Thyroid gland (tissue), 4 donors: ENCODE data around the gene HK2. TPM values are rescaled to one million over a fixed set of nuclear protein-coding genes. Genes with fewer than 3 reads are reported as not detected.

Experiments
- DNase-seq, 2 donors: peaks; one replicate each; pipeline ENCODE4 v3.0.0-alpha.2; 2019
- H3K27ac ChIP-seq, 3 donors: fragments of 200-600 bp; sonication (generic); 1 replicate in 2 of 3; 2 replicates in 1 of 3; pipeline ENCODE4 v1.5.1; 2016 to 2019; ENCODE audit warnings: mild to moderate bottlenecking in 1 of 3, moderate library complexity in 1 of 3
- H3K27me3 ChIP-seq: fragments of 200-600 bp; sonication (generic); one replicate; pipeline ENCODE4 v1.5.1; 2019
- H3K36me3 ChIP-seq, 2 donors: fragments of 200-600 bp; sonication (generic); one replicate each; pipeline ENCODE4 v1.5.1; 2016 to 2019
- H3K4me1 ChIP-seq, 2 donors: fragments of 200-600 bp; sonication (generic); one replicate each; pipeline ENCODE4 v1.5.1; 2017 to 2019
- H3K4me3 ChIP-seq, 3 donors: fragments of 200-600 bp; sonication (generic); replicated peaks in 1 of 3; 1 replicate in 2 of 3; 2 replicates in 1 of 3; pipeline ENCODE4 v1.5.1; 2016; ENCODE audit warnings: mild to moderate bottlenecking in 1 of 3
- H3K9me3 ChIP-seq: fragments of 200-600 bp; sonication (generic); one replicate; pipeline ENCODE4 v1.5.1; 2017
- CTCF ChIP-seq, 6 experiments: fragments of 200-600 bp in 3 of 6; fragments of 450-650 bp in 3 of 6; sonication (generic) in 3 of 6; IDR thresholded peaks; one replicate each; pipeline ENCODE4 v1.5.1; 2016 to 2019; ENCODE audit warnings: antibody characterized with exemption in 6 of 6, mild to moderate bottlenecking in 2 of 6, inconsistent platforms in 1 of 6, moderate library complexity in 1 of 6
- POLR2A ChIP-seq, 2 donors: fragments of 450-650 bp; IDR thresholded peaks; one replicate each; pipeline ENCODE4 v1.6.1; 2017; ENCODE audit warnings: antibody characterized with exemption in 2 of 2, mild to moderate bottlenecking in 2 of 2, moderate library complexity in 1 of 2
- WGBS, 2 donors: methylation state at CpG; one replicate each; pipeline ENCODE4 v1.1.5; 2017; 5-methylcytosine and 5-hydroxymethylcytosine counted together
- intact Hi-C: fragments of 100-400 bp; cut with DNase I; formaldehyde crosslinking; loops from one replicate; pipeline ENCODE4 v1.15.1; 2023
- total RNA-seq, 4 donors: library from RNA; depleted of rRNA; stranded (reverse); fragments of >200 nt; gene quantifications; one replicate each; pipeline ENCODE4 v1.2.3, GENCODE V29; 2016

Gene HK2
- total RNA-seq, 4 donors from 2014 or later: 6.7 to 47.8 (median 26.9) TPM

- intact Hi-C loops: loop anchor here (5.0 kb wide), 1 partner anchor 485 kb away; no protein-coding TSS in a partner anchor
- whole genome bisulfite sequencing, 2 donors: 80 to 85% methylated on average over 5 of the region's 5 CpGs
- TF ChIP-seq POLR2A (IDR thresholded peaks at IDR 0.05): no peak
- no peak for TF ChIP-seq CTCF (IDR thresholded peaks at IDR 0.05)
- Histone ChIP-seq H3K36me3 (no peaks in the 10 kb centered on the region), H3K27ac (no peak overlapping the region), H3K4me3 (no peak overlapping the region), H3K27me3 (no peaks in the 10 kb centered on the region), H3K9me3 (no peaks in the 10 kb centered on the region), H3K4me1 (peaks cover 0 to 17% of the 10 kb centered on the region in 2 donors)
- no peak for DNase-seq
Observed at GRCh38 chr2:74922592-74923227, 88.8 kb downstream of the HK2 start.

- Histone ChIP-seq H3K4me1 (peaks cover 0 to 15% of the 10 kb centered on the region in 2 donors), H3K9me3 (no peaks in the 10 kb centered on the region), H3K4me3 (no peak overlapping the region), H3K27ac (no peak overlapping the region), H3K27me3 (no peaks in the 10 kb centered on the region), H3K36me3 (no peaks in the 10 kb centered on the region)
- 84 to 88% methylated on average over 11 of the region's 11 CpGs for WGBS, 2 donors
- intact Hi-C loops: loop anchor here (5.0 kb wide), 1 partner anchor 483 kb away; no protein-coding TSS in a partner anchor
- TF ChIP-seq POLR2A (IDR thresholded peaks at IDR 0.05): no peak
- TF ChIP-seq CTCF (IDR thresholded peaks at IDR 0.05): no peak
- no peak for DNase-seq
Observed at GRCh38 chr2:74924463-74925265, 90.7 kb downstream of the HK2 start.

- TF ChIP-seq CTCF (IDR thresholded peaks at IDR 0.05) (no peak), POLR2A (IDR thresholded peaks at IDR 0.05) (no peak)
- WGBS, 2 donors: 26 to 36% methylated on average over 2 of the region's 2 CpGs
Observed at GRCh38 chr2:74925361-74925786, 91.4 kb downstream of the HK2 start.

GRCh38 chr2:74927621-74928020 is 93.7 kb downstream of the HK2 start:
- Histone ChIP-seq H3K4me3 (no peak overlapping the region), H3K4me1 (peaks cover 0 to 10% of the 10 kb centered on the region in 2 donors), H3K9me3 (no peaks in the 10 kb centered on the region), H3K27ac (no peak overlapping the region), H3K36me3 (no peaks in the 10 kb centered on the region), H3K27me3 (no peaks in the 10 kb centered on the region)
- intact Hi-C loops: no loop called here
- no peak for DNase-seq
- WGBS, 2 donors: 78 to 82% methylated on average over 5 of the region's 5 CpGs
- TF ChIP-seq CTCF (IDR thresholded peaks at IDR 0.05) (no peak), POLR2A (IDR thresholded peaks at IDR 0.05) (no peak)

More at GRCh38 chr2:74925361-74925786, 91.4 kb downstream of the HK2 start:
- Histone ChIP-seq H3K27ac (no peak overlapping the region), H3K4me1 (peaks cover 0 to 10% of the 10 kb centered on the region in 2 donors), H3K27me3 (no peaks in the 10 kb centered on the region), H3K9me3 (no peaks in the 10 kb centered on the region), H3K4me3 (no peak overlapping the region), H3K36me3 (no peaks in the 10 kb centered on the region)
- intact Hi-C loops: no loop called here
- DNase-seq: no peak
